SK-N-SH (cell line): ENCODE data around the gene JAZF1. TPM values are rescaled to one million over a fixed set of nuclear protein-coding genes. Genes with fewer than 3 reads are reported as not detected.

Source experiments
- CTCF ChIA-PET: fragments of 300-600, 350-600 bp; formaldehyde crosslinking; extraction: SDS; loops from one replicate; lab custom pipeline; 2021; lab: Yijun Ruan, JAX
- POLR2A ChIA-PET: fragments of 350-600 bp; sonication (Branson Sonifier 250); formaldehyde crosslinking; extraction: SDS; loops from one replicate; lab custom pipeline; 2020; ENCODE audit warnings: antibody characterized with exemption, inconsistent platforms; lab: Yijun Ruan, JAX
- DNase-seq: peaks from one replicate; pipeline ENCODE4 v3.0.0; 2012
- H2AFZ ChIP-seq: fragments of 200-600 bp; sonication (generic); 2 replicates; pipeline ENCODE4 v1.8.1; 2016; ENCODE audit warnings: antibody characterized with exemption, mild to moderate bottlenecking, low read depth
- H3F3A ChIP-seq: fragments of 200-600 bp; sonication (generic); replicated peaks from 2 replicates; pipeline ENCODE3; 2016; ENCODE audit warnings: antibody characterized with exemption, mild to moderate bottlenecking; ENCODE audit not compliant: insufficient read depth
- H3K27ac ChIP-seq, 2 experiments: fragments of 200-500 bp in 1 of 2; fragments of 200-600 bp in 1 of 2; sonication (Bioruptor generic) in 1 of 2; sonication (generic), shearing (Covaris generic) in 1 of 2; 2 replicates each; pipeline versions ENCODE4 v1.5.1 to v1.6.1; 2014 to 2016; ENCODE audit warnings: low read depth in 2 of 2, inconsistent platforms in 1 of 2, low read length in 1 of 2, mild to moderate bottlenecking in 1 of 2, mixed read lengths in 1 of 2
- H3K27me3 ChIP-seq: fragments of 200-600 bp; sonication (generic), shearing (Covaris generic); 2 replicates; pipeline ENCODE4 v1.6.1; 2016; ENCODE audit warnings: mixed run types; ENCODE audit not compliant: insufficient read depth
- H3K36me3 ChIP-seq, 2 experiments: fragments of 200-500 bp in 1 of 2; fragments of 200-600 bp in 1 of 2; sonication (Bioruptor generic) in 1 of 2; sonication (generic) in 1 of 2; replicated peaks in 1 of 2; 2 replicates each; pipeline versions ENCODE3 to v1.5.1; 2014 to 2016; ENCODE audit warnings: low read length in 1 of 2, mild to moderate bottlenecking in 1 of 2; ENCODE audit not compliant: insufficient read depth in 2 of 2, control insufficient read depth in 1 of 2
- H3K4me1 ChIP-seq, 2 experiments: fragments of 200-500 bp in 1 of 2; fragments of 200-600 bp in 1 of 2; sonication (Bioruptor generic) in 1 of 2; sonication (generic), shearing (Covaris generic) in 1 of 2; 2 replicates each; pipeline versions ENCODE4 v1.5.1 to v1.6.1; 2014 to 2016; ENCODE audit warnings: low read depth in 1 of 2, low read length in 1 of 2, mixed run types in 1 of 2; ENCODE audit not compliant: insufficient read depth in 2 of 2, control insufficient read depth in 1 of 2
- H3K4me2 ChIP-seq: fragments of 200-600 bp; sonication (generic), shearing (Covaris generic); 2 replicates; pipeline ENCODE4 v1.6.1; 2017; ENCODE audit warnings: mixed run types
- H3K4me3 ChIP-seq, 2 experiments: fragments of 200-500 bp in 1 of 2; fragments of 200-600 bp in 1 of 2; sonication (Bioruptor generic) in 1 of 2; sonication (generic), shearing (Covaris generic) in 1 of 2; 2 replicates each; pipeline versions ENCODE4 v1.5.1 to v1.8.1; 2014 to 2016; ENCODE audit warnings: low read depth in 2 of 2, inconsistent platforms in 1 of 2, low read length in 1 of 2, mild to moderate bottlenecking in 1 of 2, mixed read lengths in 1 of 2, moderate library complexity in 1 of 2
- H3K79me2 ChIP-seq: fragments of 200-600 bp; sonication (generic); 2 replicates; pipeline ENCODE4 v1.8.1; 2017; ENCODE audit warnings: mild to moderate bottlenecking; ENCODE audit not compliant: insufficient read depth
- H3K9ac ChIP-seq: fragments of 200-600 bp; sonication (generic); 2 replicates; pipeline ENCODE4 v1.6.1; 2017; ENCODE audit warnings: mixed run types
- H3K9me2 ChIP-seq: fragments of 200-600 bp; sonication (generic); 2 replicates; pipeline ENCODE4 v1.6.1; 2017; ENCODE audit warnings: mixed run types
- H3K9me3 ChIP-seq: fragments of 200-600 bp; sonication (generic); 2 replicates; pipeline ENCODE4 v1.6.1; 2017; ENCODE audit warnings: mixed run types, mild to moderate bottlenecking, moderate library complexity
- H4K20me1 ChIP-seq: fragments of 200-600 bp; sonication (generic); 2 replicates; pipeline ENCODE4 v1.6.1; 2017; ENCODE audit warnings: mild to moderate bottlenecking, mixed run types; ENCODE audit not compliant: insufficient read depth
- ELF1 ChIP-seq: IDR thresholded peaks from 2 replicates; pipeline ENCODE4 v1.4.0; 2012
- FOSL2 ChIP-seq: IDR thresholded peaks from 2 replicates; pipeline ENCODE4 v1.4.0; 2012; ENCODE audit warnings: low read depth, mild to moderate bottlenecking, moderate library complexity, borderline replicate concordance
- FOXJ3 ChIP-seq: sonication (generic); formaldehyde crosslinking; IDR thresholded peaks from 2 replicates; pipeline ENCODE4 v1.5.1; 2020; ENCODE audit warnings: mild to moderate bottlenecking, missing genetic modification reagents
- FOXM1 ChIP-seq: IDR thresholded peaks from 2 replicates; pipeline ENCODE4 v1.4.0; 2012; ENCODE audit warnings: low read depth, mild to moderate bottlenecking
- IRF3 ChIP-seq: fragments of 150-350 bp; IDR thresholded peaks from 2 replicates; pipeline ENCODE4 v1.6.1; 2016; ENCODE audit warnings: mild to moderate bottlenecking, low read depth, low read length
- MAX ChIP-seq: IDR thresholded peaks from 2 replicates; pipeline ENCODE4 v1.4.0; 2012; ENCODE audit warnings: low read depth
- NRF1 ChIP-seq: IDR thresholded peaks from 2 replicates; pipeline ENCODE4 v1.6.1; 2012; ENCODE audit warnings: low read depth, mild to moderate bottlenecking, low read length
- RCOR1 ChIP-seq: fragments of 150-350 bp; IDR thresholded peaks from 2 replicates; pipeline ENCODE4 v1.6.1; 2017; ENCODE audit warnings: antibody characterized with exemption, low read length
- RXRA ChIP-seq: IDR thresholded peaks from 2 replicates; pipeline ENCODE4 v1.4.0; 2012; ENCODE audit warnings: low read depth, mild to moderate bottlenecking, borderline replicate concordance
- SMC3 ChIP-seq: IDR thresholded peaks from 2 replicates; pipeline ENCODE4 v1.6.1; 2012; ENCODE audit warnings: low read depth, low read length, improper control_type of control experiment
- TAF1 ChIP-seq: IDR thresholded peaks from 2 replicates; pipeline ENCODE4 v1.6.1; 2012; ENCODE audit warnings: low read depth, mild to moderate bottlenecking, low read length, moderate library complexity, borderline replicate concordance
- TEAD4 ChIP-seq: IDR thresholded peaks from 2 replicates; pipeline ENCODE4 v1.4.0; 2012; ENCODE audit warnings: mild to moderate bottlenecking, borderline replicate concordance; ENCODE audit not compliant: insufficient read depth
- USF1 ChIP-seq: IDR thresholded peaks from 2 replicates; pipeline ENCODE4 v1.4.0; 2012; ENCODE audit warnings: low read depth, borderline replicate concordance
- WGBS: methylation state at CpG from one replicate; pipeline ENCODE4 v1.1.6; 2017; ENCODE audit warnings: low lambda C conversion rate; 5-methylcytosine and 5-hydroxymethylcytosine counted together
- polyA plus RNA-seq, 3 experiments: library from polyadenylated mRNA; depleted of rRNA; stranded (reverse); fragments of >200 nt; gene quantifications; 2 replicates each; pipeline ENCODE4 v1.2.3, GENCODE V29; 2012

The JAZF1 gene
- polyA plus RNA-seq, 1 of the 3 experiments (the other 2 are of a cell fraction), result 1.7 TPM

- Histone ChIP-seq H3K4me1 (peaks cover 12 to 39% of the 10 kb centered on the region in 2 experiments; a peak in 3 of 4 replicates), H4K20me1 (no peaks in the 10 kb centered on the region), H3K9ac (no peak overlapping the region), H3K27ac (no peak overlapping the region), H3K79me2 (no peaks in the 10 kb centered on the region), H3K4me2 (no peak overlapping the region), H3K4me3 (no peak overlapping the region), H3K36me3 (no peaks in the 10 kb centered on the region), H3K9me3 (no peaks in the 10 kb centered on the region), H3K9me2 (no peaks in the 10 kb centered on the region), H3F3A (peaks cover 9% of the 10 kb centered on the region), H3K27me3 (no peaks in the 10 kb centered on the region), H2AFZ (no peak overlapping the region)
- ChIA-PET CTCF (interaction anchor here (1.0 to 31.3 kb wide), 6 partner anchors 7 to 911 kb away, joined by 3 to 828 read pairs (median 330); no protein-coding TSS in a partner anchor), POLR2A (no interaction called here)
- 97% methylated on average over 6 of the region's 6 CpGs for WGBS
- TF ChIP-seq ELF1 (no peak), IRF3 (no peak), TAF1 (no peak), RCOR1 (no peak), MAX (no peak), TEAD4 (no peak), USF1 (no peak)
- DNase-seq, result no peak
Observed at GRCh38 chr7:28071570-28071969, 109.0 kb downstream of the JAZF1 start.

GRCh38 chr7:28070297-28071055, 110.1 kb downstream of the JAZF1 start:
- Histone ChIP-seq H3K9ac (no peak overlapping the region), H3K4me2 (peak overlapping the region; percentile 5; the same call in 1 of the 2 replicates), H3F3A (peaks cover 1% of the 10 kb centered on the region), H4K20me1 (no peaks in the 10 kb centered on the region), H3K4me1 (peaks cover 6 to 28% of the 10 kb centered on the region in 2 experiments; a peak in 2 of 4 replicates)
- CTCF ChIA-PET, result interaction anchor here (1.8 to 31.3 kb wide), 5 partner anchors 8 to 875 kb away, joined by 6 to 828 read pairs (median 651); no protein-coding TSS in a partner anchor
- TF ChIP-seq FOSL2, result no peak
- TF ChIP-seq FOXM1, result no peak
- TF ChIP-seq TEAD4, result no peak
- no peak for TF ChIP-seq RXRA
- no peak for TF ChIP-seq SMC3
- TF ChIP-seq NRF1, result no peak
- no peak for TF ChIP-seq FOXJ3
- TF ChIP-seq USF1, result no peak
- TF ChIP-seq RCOR1, result no peak
- TF ChIP-seq, all 33 proteins: peak for 0
- Histone ChIP-seq H3K79me2 (no peaks in the 10 kb centered on the region), H3K36me3 (no peaks in the 10 kb centered on the region), H3K4me3 (no peak overlapping the region), H2AFZ (no peak overlapping the region), H3K27ac (peak overlapping the region in 1 of 2 experiments; percentile 60; a peak in 1 of 4 replicates), H3K9me3 (no peaks in the 10 kb centered on the region), H3K9me2 (no peaks in the 10 kb centered on the region), H3K27me3 (no peaks in the 10 kb centered on the region)
- 91% methylated on average over 9 of the region's 9 CpGs for WGBS
- no peak for DNase-seq
- POLR2A ChIA-PET, result no interaction called here
